ENCODE results near the gene MISP3. TPM values are rescaled to one million over a fixed set of nuclear protein-coding genes. Genes with fewer than 3 reads are reported as not detected.
A peak's percentile ranks its signal among the peaks of the same experiment; 100 is the strongest.

Gene MISP3
- total and polyA plus RNA-seq, 2 of the 8 experiments (the other 6 are each of a cell fraction or from before 2014, with no cell fraction given): 0.74 to 1.4 TPM

- 100% methylated on average over 2 of the region's 2 CpGs; no CpG with 5 or more reads in 1 of the 2 experiments for WGBS, 2 experiments (ENCODE audit: extremely low coverage in 1 of 2, insufficient coverage in 1 of 2, insufficient read length in 1 of 2, insufficient replicate concordance in 2 of 2, low coverage in 1 of 2, low lambda C conversion rate in 2 of 2, missing lambda C conversion rate in 1 of 2)
- Histone ChIP-seq H3K23me2 (ENCODE audit: low read depth, low read length) (peaks cover 8% of the 10 kb centered on the region; the same call in 1 of the 2 replicates), H4K91ac (replicated peaks; ENCODE audit: insufficient read length, low read length) (no peak overlapping the region), H2BK5ac (ENCODE audit: low read depth, low read length) (no peak overlapping the region), H3K4ac (replicated peaks; ENCODE audit: insufficient read length, low read depth, low read length) (no peak overlapping the region), H3K56ac (replicated peaks; ENCODE audit: insufficient read length, low read depth, low read length) (no peak overlapping the region), H2BK15ac (ENCODE audit: low read length) (no peak overlapping the region), H3K9me3 (ENCODE audit: insufficient read depth in 2 of 2, low read depth in 1 of 2, low read length in 1 of 2) (no peaks in the 10 kb centered on the region), H3K23ac (ENCODE audit: insufficient read length) (no peak overlapping the region), H3K36me3 (ENCODE audit: control insufficient read depth in 2 of 4, insufficient read depth in 4 of 4, low read length in 3 of 4) (no peaks in the 10 kb centered on the region), H2AFZ (ENCODE audit: low read length) (no peak overlapping the region), H3K27me3 (replicated peaks in 1 of 4; ENCODE audit: control insufficient read depth in 3 of 4, extremely low read depth in 1 of 4, insufficient read depth in 3 of 4, low read length in 3 of 4) (peaks cover 0 to 12% (median 9%) of the 10 kb centered on the region in 4 experiments; a peak in 5 of 7 replicates), H3K4me3 (ENCODE audit: extremely low read depth in 1 of 4, insufficient read depth in 2 of 4, low read depth in 3 of 4, low read length in 4 of 4) (no peak overlapping the region), H3K79me1 (ENCODE audit: low read depth, low read length) (no peaks in the 10 kb centered on the region), H3K18ac (ENCODE audit: extremely low read depth, low read length) (no peak overlapping the region), H2BK120ac (replicated peaks; ENCODE audit: low read depth, low read length) (no peak overlapping the region), H3K79me2 (ENCODE audit: control insufficient read depth in 1 of 2, insufficient read depth in 2 of 2, low read length in 2 of 2) (no peaks in the 10 kb centered on the region), H2BK20ac (ENCODE audit: low read length) (no peak overlapping the region), H4K5ac (ENCODE audit: insufficient read length, low read depth, low read length) (no peak overlapping the region), H3K4me1 (replicated peaks in 1 of 4; ENCODE audit: control insufficient read depth in 3 of 4, insufficient read depth in 4 of 4, low read length in 3 of 4) (peaks cover 0 to 7% (median 3%) of the 10 kb centered on the region in 4 experiments; a peak in 6 of 7 replicates), H3K27ac (ENCODE audit: low read depth, low read length) (no peak overlapping the region), H3K14ac (ENCODE audit: insufficient read length) (no peak overlapping the region), H3K9ac (replicated peaks in 1 of 4; ENCODE audit: extremely low read depth in 1 of 4, low read depth in 3 of 4, low read length in 3 of 4) (no peak overlapping the region), H2BK12ac (ENCODE audit: low read depth, low read length) (no peak overlapping the region), H3K4me2 (ENCODE audit: insufficient read depth in 1 of 2, low read depth in 2 of 2, low read length in 2 of 2) (no peak overlapping the region), H4K8ac (ENCODE audit: extremely low read depth, insufficient read depth, low read length) (no peak overlapping the region), H2AK5ac (ENCODE audit: low read depth, low read length) (no peak overlapping the region), H4K20me1 (replicated peaks in 1 of 2; ENCODE audit: control insufficient read depth in 1 of 2, insufficient read depth in 2 of 2, low read length in 2 of 2) (no peaks in the 10 kb centered on the region)
- FAIRE-seq (no peak), DNase-seq (ENCODE audit: low read depth in 1 of 2, low spot score in 2 of 2) (no peak)
- TF ChIP-seq HDAC2 (IDR thresholded peaks at IDR 0.05; ENCODE audit: borderline replicate concordance in 1 of 2, low read depth in 2 of 2, low read length in 2 of 2) (0 out of 4 replicates have a peak, but pooled peaks of 1 of the 2 experiments have one; percentile 48), CEBPB (IDR thresholded peaks at IDR 0.05; ENCODE audit: low read depth, low read length) (no peak), KDM1A (IDR thresholded peaks at IDR 0.05; ENCODE audit: borderline replicate concordance, low read length) (peak; percentile 77), BRCA1 (IDR thresholded peaks at IDR 0.05; ENCODE audit: low read depth, low read length) (no peak), NANOG (IDR thresholded peaks at IDR 0.05; ENCODE audit: insufficient read depth, low read depth, low read length, poor library complexity, severe bottlenecking) (no peak)
- ChIA-PET POLR2A (ENCODE audit: partially characterized antibody) (interaction anchor here (0.9 kb wide), 1 partner anchor 16 kb away, joined by 3 read pairs; no protein-coding TSS in a partner anchor), CTCF (ENCODE audit: partially characterized antibody) (interaction anchor here (0.7 to 4.8 kb wide), 6 partner anchors 8 to 35 kb away, joined by 3 to 39 read pairs (median 4); no protein-coding TSS in a partner anchor)
Measured at GRCh38 chr19:14033946-14034345, 38.6 kb upstream of the MISP3 start.
